ENCODE measurements around the gene CNPY1.

DNA sequence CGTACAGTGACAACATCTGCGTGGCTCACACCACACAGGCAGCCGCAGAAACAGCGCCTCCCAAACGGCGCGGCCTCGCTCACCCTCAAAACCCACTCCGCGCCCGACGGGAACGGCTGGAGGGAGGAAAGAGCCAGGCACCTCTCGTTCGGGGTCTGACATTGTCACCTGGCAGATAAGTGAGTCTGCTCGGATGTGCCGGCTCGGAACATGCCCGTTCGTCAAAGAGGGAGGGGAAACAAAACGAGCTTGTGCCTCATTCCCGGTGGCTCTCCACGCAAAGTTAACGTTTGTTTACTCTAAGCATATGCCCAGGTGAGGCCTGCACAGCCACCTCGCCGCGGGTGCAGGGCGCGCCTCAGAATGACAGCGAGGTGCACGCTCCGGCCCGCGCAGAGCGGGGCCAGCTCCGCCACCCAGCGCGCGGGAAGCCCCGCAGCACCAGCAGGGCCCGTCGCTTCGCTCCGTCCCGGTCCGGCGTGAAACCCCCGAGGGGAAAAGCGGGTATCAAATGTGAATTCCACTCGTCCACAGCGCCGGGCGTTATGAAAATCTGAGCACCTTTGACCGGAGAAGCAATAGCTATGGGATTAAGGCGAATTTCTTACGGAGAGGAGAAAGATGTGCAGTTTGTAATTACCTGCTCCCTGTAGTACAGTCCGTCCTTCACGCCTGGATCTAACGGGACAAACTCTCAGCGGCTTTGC lies 13.1 kb downstream of the CNPY1 start:
- no peak for TF ChIP-seq POLR2A (IDR thresholded peaks at IDR 0.05)
- TF ChIP-seq, protein P1, sequence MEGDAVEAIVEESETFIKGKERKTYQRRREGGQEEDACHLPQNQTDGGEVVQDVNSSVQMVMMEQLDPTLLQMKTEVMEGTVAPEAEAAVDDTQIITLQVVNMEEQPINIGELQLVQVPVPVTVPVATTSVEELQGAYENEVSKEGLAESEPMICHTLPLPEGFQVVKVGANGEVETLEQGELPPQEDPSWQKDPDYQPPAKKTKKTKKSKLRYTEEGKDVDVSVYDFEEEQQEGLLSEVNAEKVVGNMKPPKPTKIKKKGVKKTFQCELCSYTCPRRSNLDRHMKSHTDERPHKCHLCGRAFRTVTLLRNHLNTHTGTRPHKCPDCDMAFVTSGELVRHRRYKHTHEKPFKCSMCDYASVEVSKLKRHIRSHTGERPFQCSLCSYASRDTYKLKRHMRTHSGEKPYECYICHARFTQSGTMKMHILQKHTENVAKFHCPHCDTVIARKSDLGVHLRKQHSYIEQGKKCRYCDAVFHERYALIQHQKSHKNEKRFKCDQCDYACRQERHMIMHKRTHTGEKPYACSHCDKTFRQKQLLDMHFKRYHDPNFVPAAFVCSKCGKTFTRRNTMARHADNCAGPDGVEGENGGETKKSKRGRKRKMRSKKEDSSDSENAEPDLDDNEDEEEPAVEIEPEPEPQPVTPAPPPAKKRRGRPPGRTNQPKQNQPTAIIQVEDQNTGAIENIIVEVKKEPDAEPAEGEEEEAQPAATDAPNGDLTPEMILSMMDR (IDR thresholded peaks at IDR 0.05) = no peak

Measured in vagina (tissue), 2 donors.